HepG2 (cell line): ENCODE data around the gene RPUSD4. TPM values are rescaled to one million over a fixed set of nuclear protein-coding genes. Genes with fewer than 3 reads are reported as not detected.
A peak's percentile ranks its signal among the peaks of the same experiment; 100 is the strongest.

Experiments used
- GATAD2A ChIP-seq: IDR thresholded peaks from 2 replicates; pipeline ENCODE4 v1.6.1; 2016
- NFAT5 ChIP-seq: sonication (generic); formaldehyde crosslinking; IDR thresholded peaks from 2 replicates; pipeline ENCODE4 v1.4.0; 2020; ENCODE audit warnings: missing genetic modification reagents
- RFX5 ChIP-seq: IDR thresholded peaks from 2 replicates; pipeline ENCODE4 v1.6.1; 2011; ENCODE audit warnings: low read depth, low read length, improper control_type of control experiment
- SMAD1 ChIP-seq: sonication (generic); formaldehyde crosslinking; IDR thresholded peaks from 2 replicates; pipeline ENCODE4 v1.4.0; 2020; ENCODE audit warnings: missing genetic modification reagents, low read depth, mild to moderate bottlenecking, borderline replicate concordance
- SMARCE1 ChIP-seq: fragments of 450-650 bp; IDR thresholded peaks from 2 replicates; pipeline ENCODE4 v1.6.1; 2017; ENCODE audit warnings: borderline replicate concordance
- TAF15 ChIP-seq: fragments of 200-400 bp; formaldehyde crosslinking; IDR thresholded peaks from one replicate; pipeline ENCODE4 v1.6.1; 2018; ENCODE audit warnings: mild to moderate bottlenecking, low read depth, low read length; ENCODE audit not compliant: poor library complexity, severe bottlenecking
- TFE3 ChIP-seq: IDR thresholded peaks from 2 replicates; pipeline ENCODE4 v1.6.1; 2016
- ZBTB44 ChIP-seq: sonication (generic); formaldehyde crosslinking; IDR thresholded peaks from 2 replicates; pipeline ENCODE4 v1.4.0; 2020; ENCODE audit warnings: missing genetic modification reagents
- ZFAT ChIP-seq: sonication (generic); formaldehyde crosslinking; conservative IDR thresholded peaks from 2 replicates; pipeline ENCODE4 v1.8.1; 2023; ENCODE audit warnings: missing genetic modification reagents, inconsistent platforms
- ZHX1 ChIP-seq: sonication (generic); formaldehyde crosslinking; IDR thresholded peaks from 2 replicates; pipeline ENCODE4 v1.8.1; 2022; ENCODE audit warnings: low read depth, mild to moderate bottlenecking, missing genetic modification reagents
- ZNF136 ChIP-seq: sonication (generic); formaldehyde crosslinking; IDR thresholded peaks from 2 replicates; pipeline ENCODE4 v1.8.1; 2022; ENCODE audit warnings: low read depth, mild to moderate bottlenecking, moderate library complexity, missing genetic modification reagents
- ZNF17 ChIP-seq: sonication (generic); formaldehyde crosslinking; IDR thresholded peaks from 2 replicates; pipeline ENCODE4 v1.5.0; 2020; ENCODE audit warnings: mild to moderate bottlenecking, missing genetic modification reagents
- ZNF274 ChIP-seq: sonication (generic); formaldehyde crosslinking; IDR thresholded peaks from 2 replicates; pipeline ENCODE4 v1.5.1; 2020; ENCODE audit warnings: mild to moderate bottlenecking, missing genetic modification reagents
- ZNF619 ChIP-seq: sonication (generic); formaldehyde crosslinking; IDR thresholded peaks from 2 replicates; pipeline ENCODE4 v1.4.0; 2020; ENCODE audit warnings: mild to moderate bottlenecking, missing genetic modification reagents
- ZNF670 ChIP-seq: sonication (generic); formaldehyde crosslinking; IDR thresholded peaks from 2 replicates; pipeline ENCODE4 v1.8.0; 2022; ENCODE audit warnings: mild to moderate bottlenecking, missing genetic modification reagents, borderline replicate concordance
- ZNF691 ChIP-seq: sonication (generic); formaldehyde crosslinking; IDR thresholded peaks from 2 replicates; pipeline ENCODE4 v1.4.0; 2020; ENCODE audit warnings: missing genetic modification reagents, low read depth, mild to moderate bottlenecking, borderline replicate concordance
- ZNF720 ChIP-seq: sonication (generic); formaldehyde crosslinking; IDR thresholded peaks from 2 replicates; pipeline ENCODE4 v1.4.0; 2020; ENCODE audit warnings: missing genetic modification reagents
- ZSCAN25 ChIP-seq: sonication (generic); formaldehyde crosslinking; IDR thresholded peaks from 2 replicates; pipeline ENCODE4 v1.8.0; 2022; ENCODE audit warnings: mild to moderate bottlenecking, missing genetic modification reagents
- polyA plus RNA-seq, 8 experiments: library from polyadenylated mRNA; depleted of rRNA in 3 of 8; stranded (reverse) in 7 of 8; unstranded in 1 of 8; fragments of >200 nt; fragmentation: Illumina TruSeq in 4 of 8; extraction: Trizol in 4 of 8; gene quantifications; 2 replicates each; pipeline versions ENCODE4 v1.2.1 to v1.2.3, GENCODE V29; 2011 to 2016; ENCODE audit warnings: low read depth in 4 of 8, missing spikeins in 1 of 8, mixed read lengths in 1 of 8; ENCODE audit not compliant: insufficient read depth in 1 of 8
- total RNA-seq, 5 experiments: library from RNA; depleted of rRNA; stranded (reverse); fragments of >200 nt; fragmentation: Illumina TruSeq; extraction: Trizol; gene quantifications; 2 replicates each; pipeline ENCODE4 v1.2.3, GENCODE V29; 2016; ENCODE audit warnings: low read depth in 1 of 5

The RPUSD4 gene
- total and polyA plus RNA-seq, 2 of the 13 experiments (the other 11 are each of a cell fraction or from before 2014, with no cell fraction given) = 45.0 to 52.9 TPM

- TF ChIP-seq ZHX1 (CRISPR knock-in tag) = no peak
- no peak for TF ChIP-seq SMARCE1
- TF ChIP-seq ZNF670 (CRISPR knock-in tag) = no peak
- TF ChIP-seq ZSCAN25 (CRISPR knock-in tag) = peak; percentile 98
- no peak for TF ChIP-seq ZNF691 (CRISPR knock-in tag)
- TF ChIP-seq NFAT5 (CRISPR knock-in tag) = no peak
- TF ChIP-seq TAF15 = no peak
- TF ChIP-seq ZBTB44 = no peak
- no peak for TF ChIP-seq ZNF720 (CRISPR knock-in tag)
- TF ChIP-seq ZFAT (CRISPR knock-in tag) = no peak
- no peak for TF ChIP-seq TFE3 (CRISPR knock-in tag)
- no peak for TF ChIP-seq RFX5
- no peak for TF ChIP-seq ZNF17
- 0 out of 2 replicates have a peak, but pooled peaks have one; percentile 29 for TF ChIP-seq GATAD2A
- TF ChIP-seq ZNF136 (CRISPR knock-in tag) = no peak
- no peak for TF ChIP-seq SMAD1 (CRISPR knock-in tag)
- TF ChIP-seq ZNF619 (CRISPR knock-in tag) = no peak
- no peak; the same call in 1 of the 2 replicates for TF ChIP-seq ZNF274
Measured at GRCh38 chr11:126160345-126161022, 51.0 kb downstream of the RPUSD4 start (continued).
